Anterior cingulate cortex (tissue), 58 donors: ENCODE data around the gene PUM1.

Source experiments
- DNase-seq, 58 donors: peaks; one replicate each; lab custom pipeline; 2025; lab: John Stamatoyannopoulos, UW

The PUM1 gene

GRCh38 chr1:31031330-31032143 is 34.0 kb downstream of the PUM1 start:
- no peak for DNase-seq

DNA sequence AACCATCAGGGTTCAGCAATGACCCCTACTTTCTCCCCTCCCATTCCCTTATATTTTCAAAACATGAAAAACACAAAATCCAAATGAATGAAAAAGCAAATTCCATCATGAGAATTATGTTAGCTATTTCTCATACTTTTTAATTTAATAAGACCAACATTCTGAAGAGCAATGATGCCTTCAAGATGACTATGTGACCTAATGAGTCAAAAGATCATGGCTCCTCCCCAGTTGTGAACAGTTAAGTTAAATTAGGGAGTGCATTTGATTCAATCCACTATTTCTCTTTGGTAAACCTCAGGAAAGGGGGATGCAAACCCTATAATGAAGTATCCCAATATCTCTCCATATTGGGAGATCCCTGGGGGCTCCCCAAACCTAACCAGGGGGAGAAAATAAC is 36.5 kb downstream of the PUM1 start:
- no peak for DNase-seq

DNA sequence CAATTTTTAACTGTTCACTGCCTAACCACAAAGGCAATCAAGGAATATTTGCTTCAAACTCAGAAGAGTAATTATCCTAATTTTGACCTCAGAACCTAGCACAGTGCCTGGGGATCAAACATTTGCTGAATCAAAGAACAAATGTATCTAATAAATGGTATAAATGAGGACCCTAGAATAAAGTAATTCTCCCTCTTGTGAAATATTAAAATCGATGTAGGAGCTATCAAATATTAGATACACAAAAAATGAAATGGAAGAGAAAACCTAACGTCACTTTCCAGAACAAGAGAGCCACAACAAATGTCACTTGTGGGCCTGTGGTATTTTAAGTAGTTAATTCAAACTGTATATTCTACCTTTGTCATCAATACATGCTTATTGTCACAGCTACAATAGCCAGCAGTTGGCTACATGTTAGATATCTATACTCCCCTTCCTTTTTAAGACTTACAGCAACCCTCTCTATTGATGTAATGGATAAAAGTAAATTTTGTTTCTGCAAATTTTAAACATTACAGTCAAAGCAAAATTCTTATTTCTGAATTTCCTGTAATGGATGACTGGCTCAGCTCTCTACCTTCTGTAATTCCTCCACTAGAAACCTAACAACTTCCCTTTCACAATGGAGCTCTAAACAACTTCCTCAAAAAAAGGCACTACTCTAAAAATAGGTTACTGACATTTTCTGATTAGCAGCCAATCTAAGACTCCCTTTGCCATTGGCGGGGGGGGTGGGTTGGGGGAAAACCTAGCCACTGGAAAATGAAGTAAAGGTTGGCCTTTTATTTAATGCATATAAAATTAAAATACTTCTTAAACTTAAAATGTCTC is 37.6 kb downstream of the PUM1 start:
- peak in 1 of 58 donors; percentile 16 for DNase-seq

DNA sequence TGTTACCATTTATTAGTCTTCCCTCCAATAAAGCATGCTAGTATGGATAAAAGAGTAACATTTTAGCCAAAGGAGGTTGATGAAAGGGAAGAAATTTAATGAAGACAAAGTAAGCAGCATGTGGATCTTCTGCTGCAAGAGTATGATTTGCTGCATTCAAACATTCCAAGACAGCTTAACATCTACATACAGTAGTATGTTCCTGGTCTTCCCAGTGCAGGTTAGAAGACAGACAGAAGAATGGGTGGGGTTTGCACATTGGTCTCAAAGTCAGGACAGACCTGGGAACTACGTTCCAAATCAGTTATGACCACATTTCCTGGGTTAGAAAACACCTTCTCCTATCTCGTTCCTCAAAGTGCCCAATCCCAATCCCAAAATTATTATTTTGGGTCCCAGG is 43.3 kb downstream of the PUM1 start:
- DNase-seq: no peak

GRCh38 chr1:31020007-31020790 is 45.3 kb downstream of the PUM1 start:
- no peak for DNase-seq

GRCh38 chr1:31019401-31019800 is 46.1 kb downstream of the PUM1 start:
- no peak for DNase-seq

- no peak for DNase-seq
Observed at GRCh38 chr1:31016868-31017267, 48.6 kb downstream of the PUM1 start.

- no peak for DNase-seq
Observed at GRCh38 chr1:31013187-31013864, 52.2 kb downstream of the PUM1 start.

DNA sequence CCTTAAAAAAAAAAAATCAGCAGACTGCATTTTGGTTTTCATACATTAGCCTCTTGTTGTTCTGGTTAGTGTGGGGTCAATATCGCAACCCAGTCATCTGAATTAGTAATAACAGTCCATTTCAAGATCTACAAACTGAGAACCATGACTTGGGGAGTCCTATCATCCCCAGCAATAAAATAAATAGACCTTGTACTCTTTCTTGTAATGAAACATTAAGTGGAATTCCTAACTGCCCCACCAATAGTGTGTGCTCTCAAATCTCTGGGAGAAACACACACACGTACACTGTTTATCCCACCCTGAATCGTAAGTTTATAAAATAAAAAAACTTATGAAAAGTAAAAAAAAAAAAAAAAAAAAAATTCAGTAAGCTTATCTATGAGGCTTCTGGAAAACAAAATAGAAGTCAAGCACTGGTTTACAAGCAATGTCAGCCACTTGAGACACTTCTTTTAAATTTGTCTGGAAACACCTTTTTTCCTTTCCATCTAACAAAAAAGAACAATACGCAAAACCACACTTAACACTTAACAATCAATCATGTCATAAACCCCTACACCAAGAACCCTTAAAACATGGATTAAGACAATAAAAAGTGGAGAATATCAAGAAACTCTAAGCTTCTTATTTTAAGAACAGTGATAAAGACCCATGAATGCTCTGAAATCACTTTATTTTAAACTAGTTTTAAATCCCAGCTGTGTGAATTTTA is 53.1 kb downstream of the PUM1 start:
- DNase-seq: no peak

DNA sequence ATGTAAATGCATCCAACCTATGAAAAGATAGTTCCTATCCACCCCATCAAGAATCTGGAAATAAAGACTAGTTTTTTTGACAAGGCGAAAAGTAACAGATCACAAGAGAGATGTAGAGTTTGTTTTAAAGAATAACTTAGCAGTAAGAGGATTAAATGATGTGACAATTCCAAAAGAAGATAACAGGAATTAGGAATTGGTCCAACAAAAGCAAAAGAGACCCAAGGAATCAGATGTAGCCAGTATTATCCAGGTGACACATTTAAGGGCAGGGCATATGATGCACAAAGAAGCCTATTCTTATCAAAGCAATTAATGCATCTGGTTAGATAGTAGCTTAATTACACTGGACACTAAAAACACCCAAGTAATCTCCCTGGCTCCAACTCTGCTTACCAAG is 53.8 kb downstream of the PUM1 start:
- no peak for DNase-seq

- DNase-seq: no peak
Observed at GRCh38 chr1:31010086-31010989, 55.2 kb downstream of the PUM1 start.

DNA sequence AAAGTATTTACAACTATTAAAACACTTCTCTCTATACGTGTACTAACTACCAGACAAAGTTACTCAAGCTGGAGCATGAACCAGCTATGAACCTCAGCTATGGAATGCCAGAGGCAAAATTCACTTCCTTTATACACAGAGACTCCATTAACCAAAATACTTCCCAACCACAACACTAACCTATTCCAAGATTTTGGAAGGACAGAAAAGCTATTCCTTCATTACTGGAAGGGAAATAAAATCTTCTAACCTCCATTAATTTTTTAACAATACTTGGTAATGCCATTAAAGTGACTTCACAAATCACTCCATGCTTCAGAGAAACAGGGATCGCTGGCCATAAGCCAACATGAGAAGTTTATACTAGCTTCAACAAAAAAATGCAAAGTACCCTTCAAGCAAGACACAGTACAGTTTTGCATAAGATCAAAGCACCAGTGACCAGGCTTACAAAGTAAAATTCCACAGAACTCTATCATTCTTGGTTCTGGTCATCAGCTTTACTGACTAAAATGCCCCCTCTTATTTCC is 58.0 kb downstream of the PUM1 start:
- no peak for DNase-seq

GRCh38 chr1:31006747-31007146 is 58.8 kb downstream of the PUM1 start:
- no peak for DNase-seq

DNA sequence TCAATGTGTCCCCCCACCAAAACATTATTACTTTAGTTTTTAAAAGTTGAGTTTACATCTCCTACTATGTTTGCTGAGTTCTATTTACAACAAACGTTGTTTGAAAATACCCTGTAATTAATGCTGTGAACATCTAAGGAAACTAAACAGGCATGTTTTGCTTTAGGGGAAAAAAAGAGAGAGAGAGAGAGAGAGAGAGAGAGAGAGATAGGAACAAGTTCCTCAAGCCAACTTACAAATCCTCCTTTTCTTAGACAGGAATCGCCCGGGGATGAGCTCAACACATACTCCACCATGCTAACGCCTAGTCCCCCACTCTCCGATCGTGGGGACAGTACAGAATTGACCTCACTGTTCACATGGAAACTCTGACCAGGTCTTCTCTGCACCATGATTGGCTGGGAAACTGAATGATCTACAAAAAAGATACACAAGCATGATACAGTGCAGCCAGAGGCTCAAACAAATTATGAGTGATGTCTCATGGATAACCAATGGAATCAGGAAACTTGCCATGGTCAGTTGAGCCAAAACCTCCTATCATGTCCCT is 59.8 kb downstream of the PUM1 start:
- DNase-seq: no peak

DNA sequence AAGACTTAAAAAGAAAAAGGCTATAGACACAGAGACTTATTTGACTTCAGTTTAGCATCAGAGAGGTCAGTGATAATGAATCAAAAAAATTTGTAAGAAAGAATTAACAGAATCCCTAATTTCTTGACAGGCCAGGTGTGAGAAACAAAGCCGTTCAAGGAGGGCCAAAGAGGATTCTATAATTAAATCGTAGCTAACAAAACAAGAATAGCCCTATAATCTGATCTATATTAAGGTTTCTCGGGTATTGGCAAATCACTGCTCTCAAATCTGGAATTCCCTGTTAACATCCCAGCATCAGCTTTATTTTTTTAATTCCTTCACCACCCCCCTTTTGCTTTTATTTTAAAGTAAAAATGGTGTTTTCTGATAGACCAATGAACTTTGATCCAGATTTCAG is 60.3 kb downstream of the PUM1 start:
- DNase-seq: no peak

DNA sequence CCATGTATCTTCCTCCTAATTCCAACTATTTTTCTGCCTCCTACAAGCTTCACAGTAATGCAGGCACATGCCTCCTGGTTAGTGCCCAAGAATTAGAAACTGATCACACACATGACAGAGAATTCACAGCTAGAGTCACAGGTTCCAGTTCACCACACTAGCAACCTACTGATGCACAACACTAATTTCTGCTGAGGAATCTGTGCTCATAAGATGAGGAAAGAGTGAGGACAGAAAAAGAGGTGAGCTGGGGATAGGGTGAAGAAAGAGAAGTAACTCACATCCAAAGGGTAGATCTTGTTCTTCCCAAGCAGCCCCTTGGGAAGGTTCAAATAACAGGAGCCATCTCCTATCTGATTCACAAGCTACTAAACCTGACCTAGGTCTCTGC is 61.3 kb downstream of the PUM1 start:
- no peak for DNase-seq

- DNase-seq: no peak
Observed at GRCh38 chr1:31003613-31004230, 61.8 kb downstream of the PUM1 start.

GRCh38 chr1:31000301-31000700 is 65.2 kb downstream of the PUM1 start:
- DNase-seq: no peak
